Panc1 (cell line): ENCODE data around the gene INF2. TPM values are rescaled to one million over a fixed set of nuclear protein-coding genes. Genes with fewer than 3 reads are reported as not detected.
"Not testable (repeated sequence)": the region's sequence is repeated elsewhere in the genome, so short reads cannot be mapped to it uniquely, and the experiment has no call there.

Source experiments
- ATAC-seq: fragments of 200-7000 bp; cut with Tn5 transposase; 2 replicates; pipeline ENCODE4 v1.9.1; 2020; ENCODE audit warnings: mild to moderate bottlenecking, moderate library complexity
- BruUV-seq: library from RNA; stranded (reverse); fragments of 400-500 nt; replicated peaks from 2 replicates; lab custom pipeline; 2021; lab: Mats Ljungman, UMichigan
- CTCF ChIA-PET: fragments of 300-600 bp; sonication (Branson Sonifier 250); formaldehyde crosslinking; loops from one replicate; lab custom pipeline; 2022; ENCODE audit warnings: antibody characterized with exemption; lab: Charles Lee
- POLR2A ChIA-PET: fragments of 300-600 bp; sonication (Branson Sonifier 250); formaldehyde crosslinking; loops from one replicate; lab custom pipeline; 2022; ENCODE audit warnings: antibody characterized with exemption; lab: Charles Lee
- DNase-seq: peaks from one replicate; pipeline ENCODE4 v3.0.0-alpha.2; 2010; ENCODE audit warnings: low read depth, low spot score
- H3K27ac ChIP-seq: 2 replicates; pipeline ENCODE4 v1.5.1; 2011; ENCODE audit warnings: mild to moderate bottlenecking, low read length, inconsistent platforms
- H3K27me3 ChIP-seq: fragments of 200-500 bp; sonication (Bioruptor generic); 2 replicates; pipeline ENCODE4 v1.6.0; 2014; ENCODE audit warnings: low read length, inconsistent platforms; ENCODE audit not compliant: control insufficient read depth, insufficient read depth
- H3K36me3 ChIP-seq: fragments of 200-500 bp; sonication (Bioruptor generic); 2 replicates; pipeline ENCODE4 v1.5.1; 2014; ENCODE audit warnings: inconsistent platforms, mild to moderate bottlenecking, low read length, moderate library complexity; ENCODE audit not compliant: control insufficient read depth, insufficient read depth
- H3K4me1 ChIP-seq: 2 replicates; pipeline ENCODE4 v1.5.1; 2011; ENCODE audit warnings: inconsistent platforms, mild to moderate bottlenecking, low read length, moderate library complexity; ENCODE audit not compliant: control insufficient read depth, insufficient read depth
- H3K4me3 ChIP-seq, 2 experiments: 2 replicates each; pipeline ENCODE4 v1.5.1; 2011 to 2012; ENCODE audit warnings: low read depth in 2 of 2, low read length in 2 of 2, mild to moderate bottlenecking in 2 of 2, inconsistent platforms in 1 of 2, moderate library complexity in 1 of 2
- H3K9me3 ChIP-seq: fragments of 200-500 bp; sonication (Bioruptor generic); 2 replicates; pipeline ENCODE4 v1.5.1; 2014; ENCODE audit warnings: low read depth, mild to moderate bottlenecking, inconsistent platforms, low read length, moderate library complexity; ENCODE audit not compliant: control insufficient read depth, insufficient read depth
- POLR2AphosphoS5 ChIP-seq: IDR thresholded peaks from 2 replicates; pipeline ENCODE4 v1.6.1; 2012; ENCODE audit warnings: mild to moderate bottlenecking, low read depth, low read length, moderate library complexity
- SIN3A ChIP-seq: IDR thresholded peaks from 2 replicates; pipeline ENCODE4 v1.6.1; 2012; ENCODE audit warnings: low read depth, mild to moderate bottlenecking, low read length, moderate library complexity, borderline replicate concordance; ENCODE audit not compliant: insufficient read depth
- TCF7L2 ChIP-seq: IDR thresholded peaks from 2 replicates; pipeline ENCODE4 v1.6.1; 2011; ENCODE audit warnings: mild to moderate bottlenecking, low read depth, low read length, inconsistent platforms
- in situ Hi-C: cut with HindIII; loops from 2 replicates; pipeline ENCODE4 v1.10.0; 2016; ENCODE audit warnings: low sequenced_read_pairs, low pct_unique_long_range_greater_than_20kb
- intact Hi-C: fragments of 100-400 bp; cut with micrococcal nuclease; formaldehyde crosslinking; loops from one replicate; pipeline ENCODE4 v1.10.0; 2022; ENCODE audit not compliant: unreplicated experiment
- total RNA-seq: library from RNA; stranded (reverse); gene quantifications from one replicate; pipeline ENCODE4 v1.2.1, GENCODE V29; 2021; ENCODE audit not compliant: unreplicated experiment
- TF ChIP-seq, protein P1 (sequence below), 2 experiments: IDR thresholded peaks; 2 replicates each; pipeline ENCODE4 v1.6.1; 2011 to 2012; ENCODE audit warnings: low read depth in 2 of 2, control low read depth in 1 of 2, low read length in 1 of 2, mild to moderate bottlenecking in 1 of 2, moderate library complexity in 1 of 2; ENCODE audit not compliant: insufficient read depth in 1 of 2
- TF ChIP-seq, protein P2 (sequence below): fragments of 450-650 bp; IDR thresholded peaks from 2 replicates; pipeline ENCODE4 v1.5.1; 2017; ENCODE audit warnings: mild to moderate bottlenecking

Gene INF2
- total RNA-seq, 1 experiment from 2014 or later, result 195 TPM

DNA sequence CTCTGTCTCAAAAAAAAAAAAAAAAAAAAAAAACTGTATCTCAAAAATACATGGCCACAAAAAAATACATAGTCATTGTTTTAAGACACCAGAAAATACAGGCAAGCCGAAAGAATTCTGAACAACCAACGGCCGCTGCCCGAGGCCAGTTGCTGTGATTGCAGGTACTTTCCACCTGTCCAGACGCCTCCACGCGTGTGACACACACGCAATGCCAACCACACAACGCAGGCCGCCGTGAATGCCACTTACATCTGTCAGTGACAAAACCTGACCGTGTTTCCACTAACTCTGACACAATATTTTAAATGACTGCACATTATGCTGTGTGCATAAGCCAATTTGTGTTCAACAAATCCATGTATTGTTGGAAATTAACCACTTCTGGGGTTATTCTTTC is 22.4 kb upstream of the INF2 start:
- POLR2A ChIA-PET, result no interaction called here
- no TSS peak for BruUV-seq
- intact Hi-C loops, result no loop called here

DNA sequence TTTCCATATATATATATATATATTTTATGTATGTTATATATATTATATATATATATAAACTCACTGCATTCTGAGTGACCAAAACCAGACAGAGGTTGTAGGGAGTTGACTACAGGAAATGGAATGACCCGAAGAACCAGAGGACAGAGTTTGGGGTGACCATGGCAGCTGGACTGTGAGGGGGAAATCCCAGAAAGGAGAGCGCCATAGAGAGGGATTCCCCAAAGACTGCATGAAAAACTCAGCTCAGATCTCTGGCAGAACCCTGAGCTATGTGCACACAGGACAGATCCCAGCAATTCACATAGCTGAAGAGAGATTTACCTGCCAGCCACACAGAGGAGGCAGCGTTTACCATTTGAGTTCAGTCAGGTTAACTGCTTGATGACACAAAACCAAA is 19.7 kb upstream of the INF2 start:
- DNase-seq, result no peak
- CTCF ChIA-PET, result no interaction called here
- BruUV-seq, result no TSS peak
- no peaks in the 10 kb centered on the region for H3K36me3 ChIP-seq
- peak overlapping the region; percentile 71; the same call in 1 of the 2 replicates for H3K27ac ChIP-seq
- in situ Hi-C loops (no loop called here), intact Hi-C loops (no loop called here)
- H3K4me1 ChIP-seq, result peaks cover 36% of the 10 kb centered on the region
- ATAC-seq, result no peak
- POLR2A ChIA-PET, result no interaction called here
- TF ChIP-seq, protein P1, sequence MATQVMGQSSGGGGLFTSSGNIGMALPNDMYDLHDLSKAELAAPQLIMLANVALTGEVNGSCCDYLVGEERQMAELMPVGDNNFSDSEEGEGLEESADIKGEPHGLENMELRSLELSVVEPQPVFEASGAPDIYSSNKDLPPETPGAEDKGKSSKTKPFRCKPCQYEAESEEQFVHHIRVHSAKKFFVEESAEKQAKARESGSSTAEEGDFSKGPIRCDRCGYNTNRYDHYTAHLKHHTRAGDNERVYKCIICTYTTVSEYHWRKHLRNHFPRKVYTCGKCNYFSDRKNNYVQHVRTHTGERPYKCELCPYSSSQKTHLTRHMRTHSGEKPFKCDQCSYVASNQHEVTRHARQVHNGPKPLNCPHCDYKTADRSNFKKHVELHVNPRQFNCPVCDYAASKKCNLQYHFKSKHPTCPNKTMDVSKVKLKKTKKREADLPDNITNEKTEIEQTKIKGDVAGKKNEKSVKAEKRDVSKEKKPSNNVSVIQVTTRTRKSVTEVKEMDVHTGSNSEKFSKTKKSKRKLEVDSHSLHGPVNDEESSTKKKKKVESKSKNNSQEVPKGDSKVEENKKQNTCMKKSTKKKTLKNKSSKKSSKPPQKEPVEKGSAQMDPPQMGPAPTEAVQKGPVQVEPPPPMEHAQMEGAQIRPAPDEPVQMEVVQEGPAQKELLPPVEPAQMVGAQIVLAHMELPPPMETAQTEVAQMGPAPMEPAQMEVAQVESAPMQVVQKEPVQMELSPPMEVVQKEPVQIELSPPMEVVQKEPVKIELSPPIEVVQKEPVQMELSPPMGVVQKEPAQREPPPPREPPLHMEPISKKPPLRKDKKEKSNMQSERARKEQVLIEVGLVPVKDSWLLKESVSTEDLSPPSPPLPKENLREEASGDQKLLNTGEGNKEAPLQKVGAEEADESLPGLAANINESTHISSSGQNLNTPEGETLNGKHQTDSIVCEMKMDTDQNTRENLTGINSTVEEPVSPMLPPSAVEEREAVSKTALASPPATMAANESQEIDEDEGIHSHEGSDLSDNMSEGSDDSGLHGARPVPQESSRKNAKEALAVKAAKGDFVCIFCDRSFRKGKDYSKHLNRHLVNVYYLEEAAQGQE (IDR thresholded peaks at IDR 0.05; ENCODE audit: insufficient read depth in 1 of 2, low read depth in 2 of 2, low read length in 1 of 2), result no peak
- TF ChIP-seq, protein P2, sequence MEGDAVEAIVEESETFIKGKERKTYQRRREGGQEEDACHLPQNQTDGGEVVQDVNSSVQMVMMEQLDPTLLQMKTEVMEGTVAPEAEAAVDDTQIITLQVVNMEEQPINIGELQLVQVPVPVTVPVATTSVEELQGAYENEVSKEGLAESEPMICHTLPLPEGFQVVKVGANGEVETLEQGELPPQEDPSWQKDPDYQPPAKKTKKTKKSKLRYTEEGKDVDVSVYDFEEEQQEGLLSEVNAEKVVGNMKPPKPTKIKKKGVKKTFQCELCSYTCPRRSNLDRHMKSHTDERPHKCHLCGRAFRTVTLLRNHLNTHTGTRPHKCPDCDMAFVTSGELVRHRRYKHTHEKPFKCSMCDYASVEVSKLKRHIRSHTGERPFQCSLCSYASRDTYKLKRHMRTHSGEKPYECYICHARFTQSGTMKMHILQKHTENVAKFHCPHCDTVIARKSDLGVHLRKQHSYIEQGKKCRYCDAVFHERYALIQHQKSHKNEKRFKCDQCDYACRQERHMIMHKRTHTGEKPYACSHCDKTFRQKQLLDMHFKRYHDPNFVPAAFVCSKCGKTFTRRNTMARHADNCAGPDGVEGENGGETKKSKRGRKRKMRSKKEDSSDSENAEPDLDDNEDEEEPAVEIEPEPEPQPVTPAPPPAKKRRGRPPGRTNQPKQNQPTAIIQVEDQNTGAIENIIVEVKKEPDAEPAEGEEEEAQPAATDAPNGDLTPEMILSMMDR, result no peak
- TF ChIP-seq POLR2AphosphoS5, result no peak
- TF ChIP-seq TCF7L2, result no peak
- TF ChIP-seq SIN3A, result no peak
- no peaks in the 10 kb centered on the region for H3K9me3 ChIP-seq
- no peak overlapping the region for H3K4me3 ChIP-seq
- H3K27me3 ChIP-seq, result no peaks in the 10 kb centered on the region

More for the DNA sequence above, 22.4 kb upstream of the INF2 start:
- Histone ChIP-seq H3K4me3 (no peak overlapping the region), H3K27me3 (no peaks in the 10 kb centered on the region), H3K9me3 (no peaks in the 10 kb centered on the region), H3K36me3 (no peaks in the 10 kb centered on the region), H3K4me1 (peaks cover 36% of the 10 kb centered on the region), H3K27ac (peak overlapping the region; percentile 95)
- in situ Hi-C loops, result no loop called here
- TF ChIP-seq, protein P2, result no peak
- TF ChIP-seq POLR2AphosphoS5, result no peak
- TF ChIP-seq SIN3A, result no peak
- TF ChIP-seq, protein P1 (IDR thresholded peaks at IDR 0.05; ENCODE audit: insufficient read depth in 1 of 2, low read depth in 2 of 2, low read length in 1 of 2), result no peak
- no peak for TF ChIP-seq TCF7L2
- DNase-seq, result no peak
- CTCF ChIA-PET, result interaction anchor here (1.5 kb wide), 1 partner anchor 8 kb away, joined by 3 read pairs; no protein-coding TSS in a partner anchor
- no peak for ATAC-seq

DNA sequence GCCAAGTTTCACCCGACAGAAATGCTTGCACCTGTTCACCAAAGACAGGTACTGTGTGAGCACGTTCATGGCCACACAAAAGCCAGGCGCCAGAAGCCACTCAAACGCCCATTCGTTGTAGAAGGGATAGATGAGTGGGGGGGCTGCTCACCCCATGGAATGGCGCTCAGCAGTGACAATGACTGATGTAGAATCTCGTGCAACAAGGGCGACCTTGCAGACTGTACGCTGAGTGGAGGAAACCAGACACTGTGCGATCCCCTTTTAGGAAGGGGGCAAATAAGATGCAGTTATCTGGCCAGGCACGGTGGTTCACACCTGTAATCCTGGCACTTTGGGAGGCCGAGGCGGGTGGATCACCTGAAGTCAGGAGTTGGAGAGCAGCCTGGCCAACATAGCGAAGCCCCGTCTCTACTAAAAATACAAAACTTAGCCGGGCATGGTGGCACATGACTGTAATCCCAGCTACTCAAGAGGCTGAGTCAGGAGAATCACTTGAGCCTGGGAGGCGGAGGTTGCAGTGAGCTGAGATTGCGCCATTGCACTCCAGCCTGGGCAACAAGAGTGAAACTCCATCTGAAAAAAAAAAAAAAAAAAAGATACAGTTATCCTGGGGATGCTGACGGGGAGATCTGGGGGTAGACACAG is 18.0 kb upstream of the INF2 start:
- ATAC-seq, DNase-seq, intact Hi-C loops, H3K36me3 ChIP-seq, BruUV-seq, in situ Hi-C loops, H3K4me3 ChIP-seq, H3K27me3 ChIP-seq, H3K9me3 ChIP-seq: not testable (repeated sequence)
- H3K27ac ChIP-seq, result peak overlapping the region; percentile 44; the same call in 1 of the 2 replicates
- peaks cover 23% of the 10 kb centered on the region for H3K4me1 ChIP-seq
- ChIA-PET POLR2A (interaction anchor here (0.7 kb wide), 1 partner anchor 335 kb away, joined by 12 read pairs; no protein-coding TSS in a partner anchor), CTCF (interaction anchor here (0.6 kb wide), 1 partner anchor 55 kb away, joined by 9 read pairs; no protein-coding TSS in a partner anchor)
